Measurements from ENCODE around the gene PTPN2. TPM values are rescaled to one million over a fixed set of nuclear protein-coding genes. Genes with fewer than 3 reads are reported as not detected.
"Not testable (repeated sequence)": the region's sequence is repeated elsewhere in the genome, so short reads cannot be mapped to it uniquely, and the experiment has no call there.

Gene PTPN2
- total and polyA plus RNA-seq, 2 experiments from 2014 or later: 24.7 to 25.4 TPM

GRCh38 chr18:12779043-12779442 is 105.0 kb downstream of the PTPN2 start:
- no peak for TF ChIP-seq CTCF (IDR thresholded peaks at IDR 0.05; ENCODE audit: low read depth, low read length)
- Histone ChIP-seq H3K27ac (no peak overlapping the region), H3K27me3 (no peaks in the 10 kb centered on the region), H3K4me1 (ENCODE audit: low read depth) (no peaks in the 10 kb centered on the region), H3K36me3 (no peaks in the 10 kb centered on the region), H3K9me3 (ENCODE audit: low read depth) (no peaks in the 10 kb centered on the region), H3K4me3 (no peak overlapping the region)
- no peak for DNase-seq (ENCODE audit: low read depth in 1 of 2, low spot score in 1 of 2)

DNA sequence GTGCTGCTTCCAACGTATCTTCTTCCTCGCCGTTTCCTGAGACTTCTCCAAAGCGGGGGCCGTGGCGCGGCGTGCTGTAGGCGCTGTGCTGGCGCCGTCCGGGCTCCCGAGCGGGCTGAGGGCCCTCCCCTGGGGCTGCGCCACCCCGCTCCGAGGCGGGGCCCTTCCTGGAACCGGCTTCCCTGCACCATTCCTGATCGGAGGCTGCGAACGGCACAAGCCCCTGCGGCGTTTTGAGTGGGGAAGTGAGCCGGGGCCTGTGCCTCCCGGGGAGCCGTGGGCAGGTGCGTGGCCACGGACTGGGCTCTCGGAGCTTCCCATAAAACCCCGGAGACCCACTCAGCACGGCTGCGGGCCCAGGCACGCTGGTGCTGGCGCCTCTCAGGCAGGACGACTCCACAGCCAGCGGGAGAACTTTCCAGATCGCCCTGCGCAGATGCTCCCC is 106.5 kb downstream of the PTPN2 start:
- no peaks in the 10 kb centered on the region for H3K4me1 ChIP-seq (ENCODE audit: low read depth)
- H3K9me3 ChIP-seq (ENCODE audit: low read depth): no peaks in the 10 kb centered on the region
- DNase-seq (ENCODE audit: low read depth in 1 of 2, low spot score in 1 of 2): no peak
- H3K27ac ChIP-seq: no peak overlapping the region
- TF ChIP-seq CTCF (IDR thresholded peaks at IDR 0.05; ENCODE audit: low read depth, low read length): no peak
- no peak overlapping the region for H3K4me3 ChIP-seq
- no peaks in the 10 kb centered on the region for H3K36me3 ChIP-seq
- H3K27me3 ChIP-seq: no peaks in the 10 kb centered on the region

- H3K27me3 ChIP-seq: no peaks in the 10 kb centered on the region
- no peaks in the 10 kb centered on the region for H3K36me3 ChIP-seq
- no peaks in the 10 kb centered on the region for H3K4me1 ChIP-seq (ENCODE audit: low read depth)
- no peak for DNase-seq (ENCODE audit: low read depth in 1 of 2, low spot score in 1 of 2)
- no peak for TF ChIP-seq CTCF (IDR thresholded peaks at IDR 0.05; ENCODE audit: low read depth, low read length)
- no peaks in the 10 kb centered on the region for H3K9me3 ChIP-seq (ENCODE audit: low read depth)
- H3K4me3 ChIP-seq: no peak overlapping the region
- no peak overlapping the region for H3K27ac ChIP-seq
These were observed 107.1 kb downstream of the PTPN2 start for GRCh38 chr18:12776821-12777471.

DNA sequence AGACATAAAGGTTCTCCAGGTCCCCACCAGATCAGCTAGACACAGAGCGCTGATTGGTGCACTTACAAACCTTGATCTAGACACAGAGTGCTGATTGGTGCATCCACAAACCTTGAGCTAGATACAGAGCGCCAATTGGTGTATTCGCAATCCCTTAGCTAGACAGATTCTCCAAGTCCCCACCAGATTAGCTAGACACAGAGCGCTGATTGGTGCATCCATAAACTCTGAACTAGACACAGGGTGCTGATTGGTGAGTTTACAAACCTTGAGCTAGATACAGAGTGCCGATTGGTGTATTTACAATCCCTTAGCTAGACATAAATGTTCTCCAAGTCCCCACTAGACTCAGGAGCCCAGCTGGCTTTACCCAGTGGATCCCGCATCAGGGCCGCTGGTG is 107.6 kb downstream of the PTPN2 start:
- not testable (repeated sequence) for H3K36me3 ChIP-seq; H3K9me3 ChIP-seq (ENCODE audit: low read depth); H3K4me3 ChIP-seq; DNase-seq (ENCODE audit: low read depth in 1 of 2, low spot score in 1 of 2); H3K27me3 ChIP-seq; H3K27ac ChIP-seq; H3K4me1 ChIP-seq (ENCODE audit: low read depth)

- no peaks in the 10 kb centered on the region for H3K4me1 ChIP-seq (ENCODE audit: low read depth)
- no peaks in the 10 kb centered on the region for H3K9me3 ChIP-seq (ENCODE audit: low read depth)
- no peak overlapping the region for H3K4me3 ChIP-seq
- H3K36me3 ChIP-seq: no peaks in the 10 kb centered on the region
- H3K27ac ChIP-seq: no peak overlapping the region
- DNase-seq (ENCODE audit: low read depth in 1 of 2, low spot score in 1 of 2): no peak
- no peaks in the 10 kb centered on the region for H3K27me3 ChIP-seq
- TF ChIP-seq CTCF (IDR thresholded peaks at IDR 0.05; ENCODE audit: low read depth, low read length): no peak
These were observed 109.1 kb downstream of the PTPN2 start for GRCh38 chr18:12774982-12775381.

DNA sequence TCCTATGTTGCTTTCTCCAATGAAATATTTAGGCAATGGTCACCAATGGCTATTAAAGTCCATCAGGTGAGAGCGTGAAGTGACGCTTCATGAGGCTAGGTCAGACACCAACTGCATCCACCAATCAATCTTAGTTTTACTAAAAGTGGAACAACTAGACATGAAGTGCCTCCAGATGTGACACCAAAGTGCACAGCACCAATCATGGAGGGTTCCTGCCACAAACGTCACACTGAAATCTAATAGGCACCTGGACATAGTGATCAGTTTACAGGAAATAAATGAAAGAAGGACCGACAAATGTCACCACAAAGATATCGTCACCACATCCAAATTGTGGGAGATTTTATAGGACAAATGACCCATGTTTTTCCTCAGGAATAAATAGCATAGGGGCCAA is 110.7 kb downstream of the PTPN2 start:
- no peak for DNase-seq (ENCODE audit: low read depth in 1 of 2, low spot score in 1 of 2)
- Histone ChIP-seq H3K4me1 (ENCODE audit: low read depth) (no peaks in the 10 kb centered on the region), H3K9me3 (ENCODE audit: low read depth) (no peaks in the 10 kb centered on the region), H3K27ac (no peak overlapping the region), H3K36me3 (no peaks in the 10 kb centered on the region), H3K27me3 (no peaks in the 10 kb centered on the region), H3K4me3 (no peak overlapping the region)
- no peak for TF ChIP-seq CTCF (IDR thresholded peaks at IDR 0.05; ENCODE audit: low read depth, low read length)

Measured in cardiac muscle cell (in vitro differentiated cells and primary cell).